Caco-2 (cell line): ENCODE data around the gene KATNB1. TPM values are rescaled to one million over a fixed set of nuclear protein-coding genes. Genes with fewer than 3 reads are reported as not detected.
"Not testable (repeated sequence)": the region's sequence is repeated elsewhere in the genome, so short reads cannot be mapped to it uniquely, and the experiment has no call there.

ENCODE experiments used
- BruUV-seq: library from RNA; stranded (reverse); fragments of 400-500 nt; replicated peaks from 2 replicates; lab custom pipeline; 2021; lab: Mats Ljungman, UMichigan
- CTCF ChIA-PET: fragments of 300-600 bp; sonication (Branson Sonifier 250); formaldehyde crosslinking; loops from one replicate; lab custom pipeline; 2022; ENCODE audit warnings: antibody characterized with exemption; lab: Charles Lee
- POLR2A ChIA-PET: fragments of 300-600 bp; sonication (Branson Sonifier 250); formaldehyde crosslinking; loops from one replicate; lab custom pipeline; 2022; ENCODE audit warnings: antibody characterized with exemption; lab: Charles Lee
- DNase-seq, 2 experiments: peaks; one replicate each; pipeline versions ENCODE4 v3.0.0 to v3.0.0-alpha.2; 2020 to 2022
- H3K27me3 ChIP-seq: replicated peaks from 2 replicates; pipeline ENCODE4 v1.6.0; 2011; ENCODE audit warnings: low read length; ENCODE audit not compliant: control insufficient read depth, insufficient read depth
- H3K36me3 ChIP-seq: 2 replicates; pipeline ENCODE4 v1.5.1; 2011; ENCODE audit warnings: low read length; ENCODE audit not compliant: control insufficient read depth, insufficient read depth
- H3K4me1 ChIP-seq: fragments of 250-450 bp; sonication (Bioruptor Pico); 2 replicates; pipeline ENCODE4 v1.5.1; 2020; ENCODE audit warnings: mild to moderate bottlenecking
- H3K4me3 ChIP-seq: 2 replicates; pipeline ENCODE4 v1.5.1; 2011; ENCODE audit warnings: low read depth, mild to moderate bottlenecking, control low read depth, low read length
- H3K9me3 ChIP-seq: fragments of 250-450 bp; sonication (Bioruptor Pico); 2 replicates; pipeline ENCODE4 v1.5.1; 2020; ENCODE audit warnings: mild to moderate bottlenecking, moderate library complexity
- H3K27ac Mint-ChIP-seq: one replicate; pipeline ENCODE4 v1.8.0; 2022; ENCODE audit warnings: mixed read lengths; ENCODE audit not compliant: unreplicated experiment
- H3K27me3 Mint-ChIP-seq: one replicate; pipeline ENCODE4 v1.8.0; 2022; ENCODE audit warnings: mixed read lengths; ENCODE audit not compliant: insufficient read depth, unreplicated experiment
- H3K36me3 Mint-ChIP-seq: one replicate; pipeline ENCODE4 v1.8.0; 2022; ENCODE audit warnings: mild to moderate bottlenecking, mixed read lengths; ENCODE audit not compliant: insufficient read depth, unreplicated experiment
- H3K4me1 Mint-ChIP-seq: one replicate; pipeline ENCODE4 v1.8.0; 2022; ENCODE audit warnings: low read depth, mixed read lengths; ENCODE audit not compliant: unreplicated experiment
- H3K4me3 Mint-ChIP-seq: one replicate; pipeline ENCODE4 v1.8.0; 2022; ENCODE audit warnings: mild to moderate bottlenecking, moderate library complexity, mixed read lengths; ENCODE audit not compliant: unreplicated experiment
- H3K9me3 Mint-ChIP-seq: one replicate; pipeline ENCODE4 v1.8.0; 2022; ENCODE audit warnings: mixed read lengths; ENCODE audit not compliant: unreplicated experiment
- intact Hi-C: fragments of 100-400 bp; cut with micrococcal nuclease; formaldehyde crosslinking; loops from one replicate; pipeline ENCODE4 v1.10.0; 2022; ENCODE audit not compliant: unreplicated experiment
- total RNA-seq: library from RNA; stranded (reverse); gene quantifications from 2 replicates; pipeline ENCODE4 v1.2.3, GENCODE V29; 2022
- TF ChIP-seq, protein P1 (sequence below), 2 experiments: fragments of 200-600 bp in 1 of 2; IDR thresholded peaks; 1 replicate in 1 of 2; 2 replicates in 1 of 2; pipeline versions ENCODE4 v1.5.1 to v1.8.0; 2011 to 2022; ENCODE audit warnings: antibody characterized with exemption in 1 of 2, control low read depth in 1 of 2, inconsistent platforms in 1 of 2, low read depth in 1 of 2, low read length in 1 of 2, mild to moderate bottlenecking in 1 of 2, moderate library complexity in 1 of 2; ENCODE audit not compliant: insufficient read depth in 1 of 2, severe bottlenecking in 1 of 2, unreplicated experiment in 1 of 2

KATNB1 gene
- total RNA-seq, 1 experiment from 2014 or later, result 32.4 TPM

DNA sequence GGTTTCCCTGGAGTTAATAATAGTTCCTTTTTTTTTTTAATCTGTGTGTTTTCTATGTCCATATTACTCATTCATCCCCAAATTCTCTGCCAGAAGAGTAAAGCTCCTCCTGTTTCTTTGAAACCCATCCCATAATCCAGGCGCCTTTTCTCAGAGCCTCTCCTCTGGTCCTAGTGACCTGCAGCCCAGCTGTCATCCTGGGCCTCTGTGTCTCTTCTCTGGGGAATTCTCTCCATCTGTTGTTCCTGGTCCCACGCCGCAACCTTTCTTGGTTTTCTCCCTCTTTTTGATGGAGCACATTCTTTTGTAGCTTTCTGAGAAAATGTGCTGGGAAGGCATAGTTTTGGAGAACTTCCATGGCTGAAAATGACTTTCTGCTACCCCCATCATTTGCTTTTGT is 10.2 kb downstream of the KATNB1 start:
- H3K4me3 ChIP-seq, result no peak overlapping the region
- H3K27me3 Mint-ChIP-seq, result no peaks in the 10 kb centered on the region
- no peaks in the 10 kb centered on the region for H3K27me3 ChIP-seq
- no peak overlapping the region for H3K27ac Mint-ChIP-seq
- H3K9me3 Mint-ChIP-seq, result no peaks in the 10 kb centered on the region
- no peaks in the 10 kb centered on the region for H3K9me3 ChIP-seq
- TF ChIP-seq, protein P1, sequence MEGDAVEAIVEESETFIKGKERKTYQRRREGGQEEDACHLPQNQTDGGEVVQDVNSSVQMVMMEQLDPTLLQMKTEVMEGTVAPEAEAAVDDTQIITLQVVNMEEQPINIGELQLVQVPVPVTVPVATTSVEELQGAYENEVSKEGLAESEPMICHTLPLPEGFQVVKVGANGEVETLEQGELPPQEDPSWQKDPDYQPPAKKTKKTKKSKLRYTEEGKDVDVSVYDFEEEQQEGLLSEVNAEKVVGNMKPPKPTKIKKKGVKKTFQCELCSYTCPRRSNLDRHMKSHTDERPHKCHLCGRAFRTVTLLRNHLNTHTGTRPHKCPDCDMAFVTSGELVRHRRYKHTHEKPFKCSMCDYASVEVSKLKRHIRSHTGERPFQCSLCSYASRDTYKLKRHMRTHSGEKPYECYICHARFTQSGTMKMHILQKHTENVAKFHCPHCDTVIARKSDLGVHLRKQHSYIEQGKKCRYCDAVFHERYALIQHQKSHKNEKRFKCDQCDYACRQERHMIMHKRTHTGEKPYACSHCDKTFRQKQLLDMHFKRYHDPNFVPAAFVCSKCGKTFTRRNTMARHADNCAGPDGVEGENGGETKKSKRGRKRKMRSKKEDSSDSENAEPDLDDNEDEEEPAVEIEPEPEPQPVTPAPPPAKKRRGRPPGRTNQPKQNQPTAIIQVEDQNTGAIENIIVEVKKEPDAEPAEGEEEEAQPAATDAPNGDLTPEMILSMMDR (IDR thresholded peaks at IDR 0.05; ENCODE audit: insufficient read depth in 1 of 2, low read depth in 1 of 2, low read length in 1 of 2, severe bottlenecking in 1 of 2, unreplicated experiment in 1 of 2), result no peak
- POLR2A ChIA-PET, result no interaction called here
- no peak for DNase-seq
- peaks cover 4% of the 10 kb centered on the region; the same call in 1 of the 2 replicates for H3K4me1 ChIP-seq
- H3K4me1 Mint-ChIP-seq, result no peaks in the 10 kb centered on the region
- BruUV-seq, result no TSS peak
- no peaks in the 10 kb centered on the region for H3K36me3 ChIP-seq
- CTCF ChIA-PET, result interaction anchor here (1.2 kb wide), 1 partner anchor 117 kb away, joined by 5 read pairs; no protein-coding TSS in a partner anchor
- no peak overlapping the region for H3K4me3 Mint-ChIP-seq
- peaks cover 4% of the 10 kb centered on the region for H3K36me3 Mint-ChIP-seq
- intact Hi-C loops, result no loop called here

- H3K4me1 Mint-ChIP-seq, H3K27me3 ChIP-seq, H3K4me1 ChIP-seq, DNase-seq, H3K9me3 Mint-ChIP-seq, intact Hi-C loops, POLR2A ChIA-PET, H3K27ac Mint-ChIP-seq, BruUV-seq, H3K9me3 ChIP-seq, H3K36me3 Mint-ChIP-seq, H3K27me3 Mint-ChIP-seq, H3K4me3 ChIP-seq, H3K36me3 ChIP-seq, CTCF ChIA-PET, H3K4me3 Mint-ChIP-seq: not testable (repeated sequence)
Measured at GRCh38 chr16:57746316-57746715, 10.7 kb downstream of the KATNB1 start.

DNA sequence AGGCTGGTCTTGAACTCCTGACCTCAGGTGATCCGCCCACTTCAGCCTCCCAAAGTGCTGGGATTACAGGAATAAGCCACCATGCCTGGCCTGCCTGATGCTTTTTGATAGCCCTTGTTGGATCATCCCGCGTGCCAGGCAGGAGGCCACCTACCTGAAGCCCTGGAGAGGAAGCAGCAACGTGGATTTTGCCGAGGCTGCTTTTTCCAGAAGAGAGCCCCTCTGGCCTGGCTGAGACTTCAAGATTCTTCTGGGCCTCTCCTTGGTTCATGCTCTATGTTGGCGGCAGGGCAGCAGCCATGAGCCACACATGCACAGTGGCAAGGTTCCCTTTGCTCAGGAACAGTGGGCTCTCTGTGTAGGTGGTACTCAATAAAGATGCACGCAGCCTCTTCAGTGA is 11.5 kb downstream of the KATNB1 start:
- no peaks in the 10 kb centered on the region for H3K27me3 ChIP-seq
- H3K9me3 ChIP-seq, result no peaks in the 10 kb centered on the region
- H3K36me3 ChIP-seq, result no peaks in the 10 kb centered on the region
- H3K27ac Mint-ChIP-seq, result no peak overlapping the region
- CTCF ChIA-PET, result no interaction called here
- POLR2A ChIA-PET, result no interaction called here
- peaks cover 4% of the 10 kb centered on the region for H3K36me3 Mint-ChIP-seq
- peaks cover 4% of the 10 kb centered on the region; the same call in 1 of the 2 replicates for H3K4me1 ChIP-seq
- H3K4me3 Mint-ChIP-seq, result no peak overlapping the region
- no TSS peak for BruUV-seq
- TF ChIP-seq, protein P1 (IDR thresholded peaks at IDR 0.05; ENCODE audit: insufficient read depth in 1 of 2, low read depth in 1 of 2, low read length in 1 of 2, severe bottlenecking in 1 of 2, unreplicated experiment in 1 of 2), result no peak
- DNase-seq, result no peak
- H3K4me1 Mint-ChIP-seq, result no peaks in the 10 kb centered on the region
- H3K9me3 Mint-ChIP-seq, result no peaks in the 10 kb centered on the region
- intact Hi-C loops, result no loop called here
- H3K27me3 Mint-ChIP-seq, result no peaks in the 10 kb centered on the region
- no peak overlapping the region for H3K4me3 ChIP-seq
